Gastroesophageal sphincter (tissue), 4 donors: Measurements from ENCODE around the gene ZNF747. TPM values are rescaled to one million over a fixed set of nuclear protein-coding genes. Genes with fewer than 3 reads are reported as not detected.

Experiments
- ATAC-seq: fragments of 150-250 bp; one replicate; pipeline ENCODE4 v1.9.1; 2016; ENCODE audit warnings: mild to moderate bottlenecking, moderate library complexity
- H3K27ac ChIP-seq, 4 donors: fragments of 200-600 bp; sonication (generic) in 3 of 4; 1 replicate in 3 of 4; 2 replicates in 1 of 4; pipeline ENCODE4 v1.5.1; 2016 to 2019
- H3K27me3 ChIP-seq: fragments of 200-600 bp; sonication (generic); one replicate; pipeline ENCODE4 v1.5.1; 2019
- H3K36me3 ChIP-seq, 2 donors: fragments of 200-600 bp; sonication (generic); one replicate each; pipeline ENCODE4 v1.5.1; 2019; ENCODE audit warnings: control low read depth in 1 of 2
- H3K4me1 ChIP-seq, 3 donors: fragments of 200-600 bp; sonication (generic); 1 replicate in 2 of 3; 2 replicates in 1 of 3; pipeline ENCODE4 v1.5.1; 2016 to 2019; ENCODE audit warnings: control low read depth in 2 of 3
- H3K4me3 ChIP-seq, 2 donors: fragments of 200-600 bp; sonication (generic); one replicate each; pipeline ENCODE4 v1.5.1; 2019; ENCODE audit warnings: mild to moderate bottlenecking in 1 of 2, moderate library complexity in 1 of 2
- H3K9me3 ChIP-seq, 3 donors: fragments of 200-600 bp; sonication (generic); one replicate each; pipeline ENCODE4 v1.5.1; 2017 to 2019; ENCODE audit warnings: control low read depth in 2 of 3
- EP300 ChIP-seq: sonication (generic); formaldehyde crosslinking; IDR thresholded peaks from one replicate; pipeline ENCODE4 v1.6.1; 2017; ENCODE audit warnings: antibody characterized with exemption, mild to moderate bottlenecking
- POLR2A ChIP-seq, 2 donors: fragments of 450-650 bp; IDR thresholded peaks; one replicate each; pipeline ENCODE4 v1.6.1; 2017; ENCODE audit warnings: antibody characterized with exemption in 2 of 2, mild to moderate bottlenecking in 2 of 2, moderate library complexity in 1 of 2
- POLR2AphosphoS5 ChIP-seq: sonication (generic); formaldehyde crosslinking; IDR thresholded peaks from one replicate; pipeline ENCODE4 v1.6.1; 2017; ENCODE audit warnings: antibody characterized with exemption
- WGBS, 2 donors: methylation state at CpG; one replicate each; pipeline ENCODE4 v1.1.5; 2018; ENCODE audit warnings: low coverage in 1 of 2; 5-methylcytosine and 5-hydroxymethylcytosine counted together
- total RNA-seq, 4 donors: library from RNA; depleted of rRNA; stranded (reverse); fragments of >200 nt; gene quantifications; one replicate each; pipeline ENCODE4 v1.1.0, GENCODE V29; 2016
- TF ChIP-seq, protein P1 (sequence below), 4 experiments: fragments of 200-600 bp in 2 of 4; fragments of 450-650 bp in 2 of 4; sonication (generic) in 1 of 4; IDR thresholded peaks; one replicate each; pipeline ENCODE4 v1.5.1; 2017 to 2019; ENCODE audit warnings: antibody characterized with exemption in 4 of 4, mild to moderate bottlenecking in 2 of 4, moderate library complexity in 2 of 4

Gene ZNF747
- total RNA-seq, 4 donors from 2014 or later: 15.3 to 31.6 (median 19.3) TPM

DNA sequence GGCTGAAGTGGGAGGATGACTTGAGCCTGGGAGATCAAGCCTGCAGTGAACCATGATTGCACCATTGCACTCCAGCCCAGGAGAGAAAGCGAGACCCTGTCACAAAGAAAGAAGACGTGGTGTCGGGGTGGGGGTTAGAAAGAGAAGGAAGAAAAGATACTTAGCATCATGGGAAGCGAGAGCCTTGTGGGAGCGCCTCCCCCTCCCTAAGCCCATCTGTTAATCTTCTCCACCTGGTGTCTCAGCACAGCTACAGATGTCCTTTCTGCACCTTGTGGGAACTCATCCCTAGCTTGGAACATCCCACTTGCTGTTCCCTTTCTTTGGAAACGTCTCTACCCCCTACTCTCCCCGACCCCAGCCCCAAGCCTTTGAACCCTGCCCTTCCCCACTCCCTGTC lies 30.9 kb upstream of the ZNF747 start:
- Histone ChIP-seq H3K27me3 (no peaks in the 10 kb centered on the region), H3K4me3 (no peak overlapping the region), H3K27ac (no peak overlapping the region), H3K4me1 (peaks cover 0 to 27% (median 8%) of the 10 kb centered on the region in 3 donors), H3K9me3 (no peaks in the 10 kb centered on the region), H3K36me3 (peaks cover 0 to 5% of the 10 kb centered on the region in 2 donors)
- WGBS, 2 donors: 45 to 54% methylated on average over 7 of the region's 7 CpGs
- no peak for ATAC-seq
- TF ChIP-seq EP300: no peak
- no peak for TF ChIP-seq POLR2AphosphoS5
- TF ChIP-seq POLR2A (IDR thresholded peaks at IDR 0.05): no peak
- TF ChIP-seq, protein P1, sequence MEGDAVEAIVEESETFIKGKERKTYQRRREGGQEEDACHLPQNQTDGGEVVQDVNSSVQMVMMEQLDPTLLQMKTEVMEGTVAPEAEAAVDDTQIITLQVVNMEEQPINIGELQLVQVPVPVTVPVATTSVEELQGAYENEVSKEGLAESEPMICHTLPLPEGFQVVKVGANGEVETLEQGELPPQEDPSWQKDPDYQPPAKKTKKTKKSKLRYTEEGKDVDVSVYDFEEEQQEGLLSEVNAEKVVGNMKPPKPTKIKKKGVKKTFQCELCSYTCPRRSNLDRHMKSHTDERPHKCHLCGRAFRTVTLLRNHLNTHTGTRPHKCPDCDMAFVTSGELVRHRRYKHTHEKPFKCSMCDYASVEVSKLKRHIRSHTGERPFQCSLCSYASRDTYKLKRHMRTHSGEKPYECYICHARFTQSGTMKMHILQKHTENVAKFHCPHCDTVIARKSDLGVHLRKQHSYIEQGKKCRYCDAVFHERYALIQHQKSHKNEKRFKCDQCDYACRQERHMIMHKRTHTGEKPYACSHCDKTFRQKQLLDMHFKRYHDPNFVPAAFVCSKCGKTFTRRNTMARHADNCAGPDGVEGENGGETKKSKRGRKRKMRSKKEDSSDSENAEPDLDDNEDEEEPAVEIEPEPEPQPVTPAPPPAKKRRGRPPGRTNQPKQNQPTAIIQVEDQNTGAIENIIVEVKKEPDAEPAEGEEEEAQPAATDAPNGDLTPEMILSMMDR (IDR thresholded peaks at IDR 0.05): no peak

DNA sequence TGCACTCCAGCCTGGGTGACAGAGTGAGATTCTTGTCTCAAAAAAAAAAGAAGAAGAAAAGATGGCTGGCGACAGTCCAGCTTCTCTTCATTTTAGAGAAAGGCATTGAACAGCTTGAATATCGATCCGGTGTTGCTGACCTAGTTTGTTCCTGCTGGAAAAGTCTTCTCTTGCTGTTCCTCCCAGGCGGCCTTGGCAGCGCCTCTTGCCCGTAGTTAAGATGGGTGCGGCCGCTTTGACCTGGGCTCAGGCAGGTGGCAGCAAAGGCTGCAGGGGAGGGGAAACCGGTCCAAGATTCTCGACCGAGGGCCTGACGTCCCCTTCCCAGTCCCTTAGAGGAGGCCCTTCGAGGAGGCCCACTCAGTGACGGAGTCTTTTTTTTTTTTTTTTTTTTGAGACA lies 27.4 kb upstream of the ZNF747 start:
- Histone ChIP-seq H3K4me1 (peaks cover 0 to 29% (median 8%) of the 10 kb centered on the region in 3 donors), H3K27me3 (no peaks in the 10 kb centered on the region), H3K27ac (peak overlapping the region in 3 of 4 donors; percentile 44 to 74 (median 68)), H3K36me3 (no peaks in the 10 kb centered on the region), H3K9me3 (no peaks in the 10 kb centered on the region), H3K4me3 (peak overlapping the region in 1 of 2 donors; percentile 56)
- no peak for ATAC-seq
- 87% methylated on average over 4 of the region's 14 CpGs; no CpG with 5 or more reads in 1 of the 2 donors for WGBS, 2 donors
- TF ChIP-seq, protein P1 (IDR thresholded peaks at IDR 0.05): no peak
- TF ChIP-seq POLR2AphosphoS5: no peak
- TF ChIP-seq POLR2A (IDR thresholded peaks at IDR 0.05): no peak
- no peak for TF ChIP-seq EP300

DNA sequence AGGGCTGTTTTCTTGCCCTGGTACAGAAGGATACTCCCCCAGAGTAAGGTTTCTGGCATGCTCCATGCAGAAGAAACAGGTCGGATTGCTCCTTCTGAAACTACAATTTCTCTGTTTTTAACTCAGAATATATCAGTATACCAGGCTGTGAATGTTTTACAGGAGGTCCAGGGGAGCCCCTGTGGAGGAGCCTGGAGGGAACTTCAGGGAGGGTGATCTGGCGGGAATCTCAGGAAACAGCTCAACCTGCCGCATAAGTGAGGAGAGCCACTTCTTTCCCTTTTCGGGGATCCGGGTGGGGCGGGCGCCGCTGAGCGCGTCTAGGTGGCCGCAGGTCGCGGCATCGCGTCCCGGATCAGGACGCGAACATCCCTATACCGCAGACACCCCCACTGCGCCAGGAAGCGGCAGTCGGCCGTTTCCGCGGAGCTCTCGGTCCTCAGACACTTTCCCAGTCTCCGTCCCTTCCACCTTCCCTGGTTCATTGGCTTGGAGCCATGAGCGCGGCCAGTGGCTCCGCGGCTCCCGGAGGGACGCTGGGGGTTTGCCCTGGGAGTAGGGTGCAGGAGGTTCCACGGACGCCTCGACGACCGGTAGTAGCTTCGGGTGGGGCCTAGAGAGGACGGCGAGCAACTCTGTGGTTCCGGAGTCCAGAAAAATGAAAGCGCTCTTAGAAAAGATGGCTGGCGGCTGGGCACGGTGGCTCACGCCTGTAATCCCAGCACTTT lies 26.6 kb upstream of the ZNF747 start:
- ATAC-seq: no peak
- Histone ChIP-seq H3K4me3 (peak overlapping the region; percentile 55 to 56), H3K27me3 (no peaks in the 10 kb centered on the region), H3K36me3 (peaks cover 0 to 4% of the 10 kb centered on the region in 2 donors), H3K4me1 (peaks cover 0 to 36% (median 11%) of the 10 kb centered on the region in 3 donors), H3K9me3 (no peaks in the 10 kb centered on the region), H3K27ac (peak overlapping the region; percentile 8 to 74 (median 56))
- 0 to 22% methylated on average over 1 of the region's 46 CpGs for WGBS, 2 donors
- TF ChIP-seq, protein P1 (IDR thresholded peaks at IDR 0.05): no peak
- TF ChIP-seq POLR2AphosphoS5: no peak

DNA sequence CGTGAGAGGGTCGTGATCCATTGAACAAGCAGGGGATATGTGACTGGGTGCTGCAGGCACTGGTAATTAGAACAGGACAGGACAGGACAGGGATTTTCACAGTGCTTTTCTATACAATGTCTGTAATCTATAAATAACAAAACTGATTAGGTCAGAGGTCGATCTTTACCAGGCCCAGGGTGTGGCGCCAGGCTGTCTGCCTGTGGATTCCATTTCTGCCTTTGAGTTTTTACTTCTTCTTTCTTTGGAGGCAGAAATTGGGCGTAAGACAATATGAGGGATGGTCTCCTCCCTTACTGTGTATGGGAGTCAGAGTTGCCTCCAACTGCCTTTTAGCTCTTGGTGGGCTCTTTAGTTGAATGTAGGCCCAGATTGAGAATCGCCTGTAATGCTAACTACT lies 25.0 kb upstream of the ZNF747 start:
- no peaks in the 10 kb centered on the region for H3K9me3 ChIP-seq
- ATAC-seq: no peak
- peaks cover 0 to 20% of the 10 kb centered on the region in 2 donors for H3K36me3 ChIP-seq
- 87 to 100% methylated on average over 2 to 3 of the region's 6 CpGs for WGBS, 2 donors
- no peak overlapping the region for H3K27ac ChIP-seq
- no peak overlapping the region for H3K4me3 ChIP-seq
- peaks cover 0 to 44% (median 11%) of the 10 kb centered on the region in 3 donors for H3K4me1 ChIP-seq
- TF ChIP-seq POLR2A (IDR thresholded peaks at IDR 0.05): no peak
- no peak for TF ChIP-seq POLR2AphosphoS5
- no peaks in the 10 kb centered on the region for H3K27me3 ChIP-seq

DNA sequence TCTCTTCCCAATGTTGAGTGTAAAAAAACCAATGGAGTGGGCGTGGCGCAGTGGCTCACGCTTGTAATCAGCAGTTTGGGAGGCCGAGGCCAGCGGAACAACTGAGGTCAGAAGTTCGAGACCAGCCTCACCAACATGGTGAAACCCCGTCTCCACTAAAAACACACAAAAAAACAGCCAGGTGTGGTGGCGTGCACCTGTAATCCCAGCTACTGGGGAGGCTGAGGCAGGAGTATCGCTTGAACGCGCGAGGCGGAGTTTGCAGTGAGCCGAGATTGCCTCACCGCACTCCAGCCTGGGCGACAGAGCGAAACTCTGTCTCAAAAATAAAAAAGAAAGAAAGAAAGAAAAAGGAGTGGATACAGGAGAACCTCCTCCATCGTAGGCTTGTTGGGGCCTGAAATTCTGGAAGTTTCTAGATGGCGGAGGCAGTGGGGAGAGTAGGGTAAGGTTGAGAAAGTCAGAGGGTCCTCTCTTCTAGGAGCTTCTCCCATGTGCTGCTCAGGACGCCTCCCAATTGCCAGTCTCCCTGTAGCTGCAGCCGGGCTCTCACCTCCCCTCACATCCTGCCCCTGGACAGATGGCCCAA lies 24.2 kb upstream of the ZNF747 start:
- no peak for TF ChIP-seq POLR2AphosphoS5
- TF ChIP-seq POLR2A (IDR thresholded peaks at IDR 0.05): no peak
- TF ChIP-seq EP300: no peak
- TF ChIP-seq, protein P1 (IDR thresholded peaks at IDR 0.05): no peak
- no peaks in the 10 kb centered on the region for H3K27me3 ChIP-seq
- H3K4me3 ChIP-seq: peak overlapping the region; percentile 2 to 64
- peaks cover 0 to 44% (median 11%) of the 10 kb centered on the region in 3 donors for H3K4me1 ChIP-seq
- ATAC-seq: no peak
- peak overlapping the region in 3 of 4 donors; percentile 90 to 99 (median 94) for H3K27ac ChIP-seq
- H3K9me3 ChIP-seq: no peaks in the 10 kb centered on the region
- H3K36me3 ChIP-seq: peaks cover 0 to 28% of the 10 kb centered on the region in 2 donors
- WGBS, 2 donors: 78 to 91% methylated on average over 9 to 19 of the region's 21 CpGs
